ENCODE measurements around the gene DAAM2.

Gene DAAM2

DNA sequence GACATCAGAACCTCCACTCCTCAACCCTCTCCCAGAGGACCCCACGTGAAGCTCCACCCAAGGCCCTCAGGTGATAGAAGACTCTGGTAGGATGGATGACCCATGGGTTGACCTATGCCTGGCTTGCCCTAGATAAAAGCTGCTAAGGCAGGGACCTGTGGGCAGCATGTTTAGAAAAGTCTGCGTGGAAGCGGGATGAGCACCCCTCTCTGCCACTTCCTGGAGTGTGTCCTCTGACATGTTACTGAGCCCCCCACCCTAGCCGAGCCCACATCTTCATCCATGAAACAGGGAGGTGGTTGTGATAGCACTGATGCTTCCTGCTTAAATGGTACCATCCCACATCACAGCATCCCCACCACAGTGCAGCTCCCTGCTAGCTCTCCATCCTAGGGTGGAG lies 120.3 kb downstream of the DAAM2 start:
- no peak for DNase-seq

DNA sequence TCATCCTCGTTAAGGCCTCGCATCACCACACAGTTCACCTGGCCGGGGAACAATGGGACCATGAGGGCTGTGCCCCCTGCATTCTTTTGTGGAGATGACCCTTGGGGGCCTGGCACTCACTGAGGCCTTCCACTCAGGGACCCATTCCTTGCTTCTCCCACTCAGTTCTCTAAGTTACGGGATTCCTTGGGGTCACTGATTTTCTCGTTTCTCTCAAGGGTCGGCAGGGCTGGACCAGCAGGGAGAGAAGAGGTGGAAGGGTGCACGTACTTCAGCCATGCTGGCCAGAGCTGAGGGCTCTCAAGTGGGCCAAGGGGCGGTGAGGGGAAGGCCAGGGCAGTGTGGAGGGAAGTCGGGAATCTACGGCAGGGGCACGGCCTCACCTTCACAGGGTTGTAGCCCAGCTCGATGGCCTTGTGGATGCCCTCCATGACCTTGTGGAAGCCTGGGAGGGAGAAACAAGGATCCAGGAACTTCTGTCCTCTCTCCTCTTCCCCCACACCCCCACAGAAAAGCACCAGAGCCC lies 121.3 kb downstream of the DAAM2 start:
- no peak for DNase-seq

DNA sequence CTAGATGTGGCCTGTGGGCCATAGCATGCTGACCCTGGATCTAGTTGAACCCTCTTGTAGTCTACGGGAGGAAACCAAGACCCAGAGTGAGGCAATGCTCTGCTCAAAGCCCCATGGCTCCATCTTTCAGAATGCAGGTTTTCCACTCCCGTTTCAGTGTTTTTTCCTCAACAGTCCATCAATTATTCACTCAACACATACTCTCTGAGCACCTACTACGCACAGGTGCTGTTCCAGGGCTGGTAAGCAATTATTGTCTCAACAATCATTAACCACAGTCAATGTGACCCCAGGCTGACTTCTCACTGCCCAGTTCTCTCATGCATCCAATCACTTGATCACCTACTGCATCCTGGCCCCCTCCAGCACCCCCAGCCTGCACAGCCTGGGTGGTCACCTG lies 122.1 kb downstream of the DAAM2 start:
- DNase-seq, result no peak

DNA sequence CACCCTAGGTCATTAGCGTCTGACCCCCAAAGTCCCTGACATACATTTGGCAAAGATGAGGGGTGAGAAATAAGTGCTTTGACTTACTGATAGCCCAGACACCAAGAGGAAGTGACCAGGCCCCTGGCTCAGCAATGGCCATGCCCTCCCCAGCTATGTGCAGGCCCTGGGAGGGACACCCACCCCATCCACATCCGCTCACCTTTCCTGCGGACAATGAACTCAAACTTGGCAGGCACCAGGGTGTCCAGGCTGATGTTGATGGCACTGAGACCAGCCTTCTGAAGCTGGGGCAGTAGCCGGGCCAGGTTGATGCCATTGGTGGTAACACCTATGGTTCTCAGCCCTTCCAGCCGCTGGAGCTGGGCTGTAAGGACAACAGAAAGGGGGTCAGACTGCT lies 123.7 kb downstream of the DAAM2 start:
- no peak for DNase-seq

DNA sequence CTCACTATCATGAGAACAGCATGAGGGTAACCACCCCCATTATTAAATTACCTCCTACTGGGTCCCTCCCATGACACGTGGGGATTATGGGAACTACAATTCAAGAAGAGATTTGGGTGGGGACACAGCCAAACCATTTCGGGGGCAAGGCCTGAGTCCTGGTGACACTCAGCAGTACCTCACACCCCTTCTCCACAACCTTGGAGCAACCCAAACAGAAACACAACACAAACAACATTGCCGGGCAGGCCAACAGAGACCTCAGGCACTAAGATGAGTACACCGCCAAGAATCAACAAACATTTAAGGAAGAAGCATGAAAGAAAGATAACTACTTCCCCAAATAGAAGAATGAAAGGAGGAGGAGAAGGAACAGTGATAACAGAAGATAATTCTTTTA lies 125.2 kb downstream of the DAAM2 start:
- no peak for DNase-seq

DNA sequence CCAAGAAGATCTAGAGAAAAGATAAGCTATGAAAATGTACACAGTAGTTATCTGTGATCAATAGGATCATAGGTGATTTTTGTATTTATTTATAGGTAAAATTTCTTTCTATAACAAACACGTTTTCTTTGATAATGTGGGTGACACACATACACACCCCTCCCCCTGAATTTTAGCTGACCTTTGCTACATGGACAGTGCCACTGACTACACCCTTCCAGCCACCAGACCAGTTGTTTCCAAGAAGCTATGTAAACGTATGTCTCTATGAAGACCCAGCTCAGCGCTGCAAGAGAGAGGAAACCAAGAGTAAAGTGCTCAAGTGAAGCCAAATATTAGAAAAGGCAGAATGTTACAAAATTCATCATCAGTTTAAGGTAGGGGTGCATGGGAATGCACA lies 125.8 kb downstream of the DAAM2 start:
- no peak for DNase-seq

DNA sequence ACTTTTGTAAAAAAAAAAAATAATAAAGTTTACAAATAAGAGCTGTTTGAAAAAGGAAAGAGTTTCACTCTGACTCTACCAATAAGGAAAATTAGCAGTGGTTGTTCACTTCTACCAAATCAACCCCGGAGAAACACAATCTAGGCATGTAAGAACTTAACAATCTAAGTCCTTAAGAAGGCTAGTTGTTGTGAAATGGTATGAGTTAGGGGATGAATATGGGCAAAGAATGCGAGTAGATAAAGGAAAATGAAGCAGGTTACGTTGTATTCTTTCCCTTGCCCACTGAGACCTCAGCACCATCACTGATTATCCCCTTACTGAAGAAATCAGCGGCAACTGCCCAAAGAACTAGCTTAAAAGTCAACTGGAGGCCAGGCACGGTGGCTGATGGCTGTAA lies 126.7 kb downstream of the DAAM2 start:
- no peak for DNase-seq

DNA sequence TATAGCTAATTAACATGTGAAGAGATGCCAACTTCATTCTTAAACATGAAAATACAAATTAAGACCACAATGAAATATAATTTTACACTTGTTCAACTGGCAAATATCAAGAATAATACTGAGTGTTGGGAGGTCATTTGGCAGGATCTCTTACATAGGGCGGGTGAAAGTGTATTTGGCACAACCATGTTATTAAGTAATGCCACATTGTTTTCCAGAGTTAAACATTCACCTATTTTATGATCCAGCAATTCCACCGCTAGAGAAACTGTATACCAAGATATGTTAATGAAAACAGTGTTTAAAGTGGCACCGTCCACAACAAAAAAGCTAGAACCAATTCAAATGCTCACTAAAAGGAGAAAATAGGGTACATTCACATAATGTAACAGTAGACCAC lies 128.0 kb downstream of the DAAM2 start:
- no peak for DNase-seq

DNA sequence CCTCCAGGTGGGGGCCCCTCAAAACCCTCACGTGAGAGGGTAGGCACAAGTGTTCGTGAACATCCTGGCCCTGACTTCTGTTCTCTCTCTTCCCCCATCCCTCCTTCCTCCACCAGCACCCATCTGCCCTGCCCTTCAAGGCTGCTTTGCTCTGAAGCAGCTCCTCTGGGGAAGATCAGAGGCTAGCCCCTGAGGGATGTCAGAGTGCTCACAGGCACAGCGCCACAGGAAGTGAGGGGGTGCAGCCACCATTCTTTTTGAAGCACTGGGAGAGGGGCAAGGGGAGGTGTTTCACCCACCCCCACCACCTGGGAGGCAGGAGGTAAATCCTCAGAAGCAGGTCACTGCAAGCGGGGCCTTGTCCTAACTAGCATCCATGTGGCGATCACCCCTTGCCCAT lies 130.6 kb downstream of the DAAM2 start:
- no peak for DNase-seq

DNA sequence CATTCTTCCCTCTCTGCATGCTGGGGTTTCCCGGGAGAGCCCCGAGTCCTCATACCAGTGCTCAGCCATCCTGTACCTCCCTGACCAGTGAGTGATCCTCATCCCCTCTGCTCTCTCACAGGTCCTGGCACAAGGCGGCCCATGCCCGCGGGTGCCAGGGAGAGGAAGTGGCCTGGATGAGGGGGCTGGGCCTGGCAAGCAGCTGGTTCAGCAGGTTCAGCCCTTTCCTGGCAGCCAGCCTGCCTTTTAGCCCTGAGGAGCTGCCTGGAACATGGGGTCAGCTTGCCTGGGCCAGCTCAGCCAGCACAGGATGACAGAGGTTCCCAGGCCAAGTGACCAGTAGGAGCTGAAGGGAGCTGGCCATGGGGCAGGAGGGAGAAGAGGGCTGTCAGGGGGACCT lies 131.2 kb downstream of the DAAM2 start:
- no peak for DNase-seq

DNA sequence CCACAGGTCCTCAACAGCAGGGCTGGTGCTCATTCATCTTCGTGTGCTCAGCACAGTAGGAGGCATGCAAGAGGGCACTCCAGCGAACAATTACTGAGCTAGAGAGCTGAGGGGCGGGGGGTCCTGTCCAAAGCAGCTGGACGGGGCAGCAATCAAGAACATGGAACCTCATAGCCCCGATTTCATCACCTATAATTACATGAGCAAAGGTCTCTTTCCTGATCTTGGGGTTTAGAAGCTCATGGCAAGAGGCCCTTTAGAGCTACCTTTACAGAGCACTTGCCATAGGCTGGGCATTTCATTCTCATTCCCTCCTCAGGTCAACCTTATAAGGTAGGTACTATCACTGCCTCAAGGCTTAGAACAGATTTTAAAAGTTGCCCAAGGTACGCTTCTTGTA lies 131.7 kb downstream of the DAAM2 start:
- no peak for DNase-seq

DNA sequence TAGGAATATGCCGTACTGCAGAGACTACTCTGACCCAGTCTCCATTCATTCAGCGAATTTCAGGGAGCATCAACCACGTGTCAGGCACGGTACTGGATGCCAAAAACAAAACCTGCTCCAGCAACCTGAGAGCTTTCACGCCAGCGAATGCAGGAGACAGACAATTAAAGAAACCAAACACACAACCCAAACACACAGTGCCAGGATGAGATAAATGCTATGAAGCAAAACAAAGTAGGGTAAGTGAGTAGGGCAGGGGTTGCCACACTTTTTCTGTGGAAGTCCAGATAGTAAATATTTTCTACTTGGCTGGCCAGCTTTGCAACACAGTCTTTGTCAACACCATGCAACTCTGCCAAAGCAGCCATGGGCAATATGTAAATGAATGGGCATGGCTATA lies 132.1 kb downstream of the DAAM2 start:
- DNase-seq, result no peak

DNA sequence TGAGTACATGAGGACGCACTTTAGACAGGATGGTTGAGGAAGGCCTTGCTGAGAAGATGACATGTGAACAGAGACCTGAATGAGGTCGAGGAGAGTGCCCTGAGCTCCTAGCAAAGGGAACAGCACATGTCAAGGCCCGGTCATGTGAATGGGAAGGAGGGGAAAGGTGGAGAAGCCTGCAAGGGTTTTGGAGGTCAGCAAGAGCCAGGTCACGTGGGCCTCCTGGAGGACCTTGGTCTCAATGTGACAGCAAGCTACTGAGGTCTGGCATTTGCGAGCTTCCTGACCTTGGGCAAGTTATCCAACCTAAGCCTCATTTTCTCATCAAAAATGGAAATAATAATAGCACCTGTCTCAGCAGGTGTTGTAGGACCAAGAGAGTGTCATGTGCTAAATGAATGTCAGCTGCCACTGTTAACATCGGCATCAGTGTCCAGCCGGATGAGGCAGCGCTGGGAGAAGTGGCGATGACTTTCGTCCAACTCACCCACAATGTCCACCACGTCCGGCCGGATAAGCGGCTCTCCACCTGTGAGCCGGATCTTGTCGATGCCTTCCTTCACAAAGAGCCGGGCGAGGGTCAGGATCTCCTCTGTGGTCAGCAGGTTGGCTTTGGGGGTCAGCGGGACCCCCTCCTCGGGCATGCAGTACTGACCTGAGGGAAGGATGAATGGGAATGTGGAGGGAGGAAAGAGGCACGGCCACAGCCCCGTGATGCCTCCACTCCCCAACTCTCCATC lies 133.2 kb downstream of the DAAM2 start:
- no peak for DNase-seq

DNA sequence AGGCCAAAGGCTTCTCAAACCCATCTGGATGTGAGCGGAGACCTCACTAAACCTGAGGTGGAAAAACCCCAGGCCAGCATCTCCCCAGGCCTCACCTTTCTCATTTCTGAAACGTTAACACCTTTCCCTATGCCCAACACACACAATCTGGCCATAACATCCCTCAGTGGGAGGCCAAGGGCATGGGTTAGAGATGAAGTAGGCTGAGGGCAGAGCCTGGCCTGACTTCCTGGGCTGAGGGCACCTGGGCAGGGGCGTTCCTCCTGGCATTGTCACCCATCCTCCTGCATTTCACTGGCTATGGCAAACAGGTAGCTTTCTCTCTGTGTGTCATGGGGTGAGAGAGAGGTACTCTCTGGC lies 133.7 kb downstream of the DAAM2 start:
- DNase-seq, result no peak

DNA sequence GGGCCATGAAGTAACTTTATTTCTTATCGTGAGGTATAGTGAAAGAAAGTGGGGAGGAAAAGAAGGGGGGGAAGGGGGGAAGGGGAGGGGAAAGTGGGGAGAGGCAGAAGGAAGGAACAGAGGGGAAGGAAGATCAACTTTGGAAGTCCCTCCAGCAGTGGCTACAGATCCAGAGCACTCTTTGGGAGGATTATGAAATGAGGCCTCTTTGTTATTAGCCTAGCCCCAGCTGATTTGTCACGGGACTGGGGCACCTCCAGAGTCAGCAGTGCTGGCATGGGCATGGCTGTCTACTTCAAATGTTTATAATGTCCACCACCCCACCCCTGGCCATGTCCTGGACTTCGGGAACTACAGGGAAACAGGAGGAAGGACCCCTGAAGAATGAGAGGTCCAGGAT lies 134.5 kb downstream of the DAAM2 start:
- DNase-seq, result no peak

DNA sequence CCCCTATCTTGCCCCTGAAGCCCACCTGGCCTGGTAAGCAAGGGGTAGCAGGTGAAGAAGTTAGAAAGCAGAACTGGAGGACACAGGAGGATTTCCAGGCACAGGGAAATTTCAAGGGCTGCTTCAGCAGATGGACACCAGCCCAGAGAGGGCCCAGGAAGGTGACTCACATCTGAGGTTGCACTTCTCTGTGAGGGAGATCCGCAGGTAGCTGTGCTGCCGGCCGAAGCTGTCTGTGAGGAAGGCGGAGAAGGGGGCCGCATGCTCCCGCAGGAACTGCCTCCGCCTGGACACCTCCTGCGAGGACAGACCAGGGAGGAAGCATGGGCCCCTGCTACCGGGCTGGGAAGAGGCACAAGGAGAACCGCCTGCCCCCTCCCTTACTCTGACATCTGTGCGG lies 135.0 kb downstream of the DAAM2 start:
- no peak for DNase-seq

DNA sequence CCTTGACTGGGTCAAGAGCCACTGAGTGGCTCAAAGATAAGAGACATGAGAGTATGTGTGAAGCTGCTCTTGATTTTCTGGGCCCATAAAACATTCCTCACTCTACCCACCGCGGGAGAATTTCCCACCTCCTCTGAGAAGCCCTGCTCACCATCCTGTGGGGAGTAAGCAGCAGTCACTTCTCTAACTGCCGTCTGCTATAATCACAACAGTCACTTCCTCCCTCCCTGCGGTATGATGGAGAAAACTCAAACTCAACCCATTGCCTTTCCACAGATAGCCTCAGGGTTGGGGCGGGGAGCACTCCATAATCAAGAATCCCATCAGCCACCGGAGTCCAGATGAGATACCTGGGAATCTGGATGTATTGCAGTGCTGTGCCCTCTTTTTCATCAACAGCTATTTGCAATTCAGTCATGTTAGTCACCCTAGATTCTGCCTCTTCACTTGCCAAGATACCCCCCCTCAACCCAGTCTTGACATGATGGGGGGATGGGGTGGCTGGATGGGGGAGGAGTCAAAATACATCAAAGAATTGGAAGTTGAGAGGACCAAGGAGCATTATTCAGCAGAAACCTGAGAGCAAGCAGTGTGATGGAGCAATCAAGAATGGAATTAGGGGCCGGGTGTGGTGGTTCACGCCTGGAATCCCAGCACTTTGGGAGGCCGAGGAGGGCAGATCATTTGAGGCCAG lies 137.0 kb downstream of the DAAM2 start:
- DNase-seq, result no peak

DNA sequence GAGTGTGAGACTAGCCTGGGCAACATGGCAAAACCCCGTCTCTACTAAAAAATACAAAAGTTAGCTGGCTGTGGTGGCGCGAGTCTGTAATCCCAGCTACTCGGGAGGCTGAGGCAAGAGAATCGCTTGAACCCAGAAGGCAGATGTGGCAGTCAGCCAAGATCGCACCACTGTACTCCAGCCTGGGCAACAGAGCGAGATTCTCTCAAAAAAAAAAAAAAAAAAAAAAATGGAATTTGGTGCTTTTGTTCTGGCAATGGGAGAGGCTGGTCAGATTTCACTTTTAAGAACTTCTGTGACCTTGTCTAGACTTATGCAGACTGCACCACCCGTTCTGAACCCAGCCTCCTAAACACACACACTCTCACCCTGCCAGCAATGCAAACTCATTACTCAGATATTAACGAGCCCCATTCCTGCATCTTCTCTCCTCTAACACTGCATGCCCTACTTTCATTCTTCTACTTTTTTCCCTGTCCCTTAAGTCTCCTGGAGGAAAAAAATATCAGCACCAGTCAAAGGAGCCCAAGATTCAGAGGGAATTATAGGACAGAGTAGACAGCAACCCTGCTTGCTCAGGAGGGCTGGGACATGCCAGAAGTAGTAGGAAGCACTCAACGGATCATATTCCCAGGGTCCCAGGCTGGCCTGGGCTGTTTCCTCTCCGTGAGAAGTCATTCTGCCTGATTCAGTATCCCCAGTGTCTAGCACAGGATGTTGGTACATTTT lies 137.7 kb downstream of the DAAM2 start:
- DNase-seq, result no peak

DNA sequence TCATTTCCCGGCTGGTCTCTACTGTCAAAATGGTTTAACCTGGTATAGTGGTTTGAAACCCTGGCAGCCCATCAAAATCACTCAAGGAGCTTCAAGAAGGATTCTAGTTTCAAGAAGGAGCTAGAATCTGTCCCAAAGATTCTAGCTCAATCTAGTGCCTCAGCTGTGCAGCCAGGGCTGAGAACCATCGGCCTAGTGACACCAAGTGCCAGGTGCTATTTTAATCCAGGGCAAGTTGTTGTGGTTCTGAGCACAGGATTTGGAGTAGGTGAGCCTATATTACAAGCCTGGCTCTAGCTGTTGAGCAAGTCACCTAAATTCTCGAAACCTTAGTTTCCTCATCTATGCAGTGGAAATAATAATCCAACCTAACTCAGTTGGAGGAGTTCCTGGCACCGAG lies 138.4 kb downstream of the DAAM2 start:
- no peak for DNase-seq

DNA sequence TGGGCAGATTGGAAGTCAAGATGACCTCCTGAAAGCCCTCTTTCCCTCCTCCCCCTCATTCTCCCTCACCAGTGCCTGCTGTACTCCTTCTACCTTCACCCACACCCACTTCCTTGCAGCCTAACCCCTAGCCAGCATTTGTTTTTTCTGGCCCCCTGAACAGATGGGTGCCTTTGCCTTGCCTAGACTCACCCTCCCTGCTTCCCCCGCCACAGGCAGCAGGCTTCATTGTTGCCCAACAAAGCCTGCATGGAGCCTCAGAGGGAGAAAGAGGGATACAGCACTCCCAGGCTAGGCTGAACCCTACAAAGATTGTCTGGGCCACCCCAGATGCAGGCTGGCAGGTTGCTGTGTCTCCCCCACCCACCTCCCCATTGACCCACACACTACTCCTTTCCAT lies 139.4 kb downstream of the DAAM2 start:
- DNase-seq, result no peak

DNA sequence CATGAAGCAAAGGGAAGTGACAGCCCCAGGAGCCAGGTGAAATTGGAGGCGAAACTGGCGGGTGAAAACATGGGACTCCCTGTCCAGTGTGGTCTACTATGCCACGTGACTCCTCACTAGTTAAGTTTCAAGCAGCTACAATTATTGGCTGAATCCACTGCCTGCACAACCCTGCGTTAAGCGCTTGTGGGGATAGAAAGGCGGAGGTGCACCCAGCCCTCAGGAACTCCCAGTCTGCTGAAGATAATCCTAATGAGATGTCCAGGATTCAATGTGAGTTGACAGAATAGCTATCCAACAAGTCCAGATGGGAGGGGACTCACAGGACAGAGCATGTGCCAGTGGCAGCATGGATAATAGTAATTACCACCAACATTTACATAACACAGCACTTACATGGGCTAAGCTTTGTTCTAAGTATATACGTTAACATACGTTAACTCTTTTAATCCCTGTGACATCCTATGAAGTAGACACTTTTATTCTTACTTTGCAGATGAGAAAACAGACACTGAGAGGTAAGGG lies 140.3 kb downstream of the DAAM2 start:
- DNase-seq, result no peak

DNA sequence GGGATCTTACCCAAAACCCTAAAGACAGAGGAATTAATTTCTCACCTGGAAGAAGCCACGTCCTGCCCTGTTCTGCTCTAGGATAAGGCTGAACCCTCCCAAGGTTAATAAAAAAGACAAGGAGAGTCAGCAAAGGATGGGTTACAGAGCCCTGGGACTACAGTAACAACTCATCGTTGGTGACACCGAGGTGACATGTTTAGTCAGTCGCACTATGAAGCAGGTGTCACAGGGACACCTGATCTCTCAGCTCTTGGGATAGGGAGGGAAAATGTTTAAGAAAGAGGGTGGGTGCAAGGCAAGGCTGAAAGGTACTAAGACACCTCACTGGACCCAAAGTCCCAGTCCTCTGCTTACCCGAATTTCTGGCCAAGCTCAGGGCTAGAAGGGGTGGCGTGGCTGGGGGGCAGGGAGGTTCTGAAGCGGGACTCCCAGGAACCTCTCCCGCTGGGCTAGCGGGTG lies 141.5 kb downstream of the DAAM2 start:
- DNase-seq, result no peak

DNA sequence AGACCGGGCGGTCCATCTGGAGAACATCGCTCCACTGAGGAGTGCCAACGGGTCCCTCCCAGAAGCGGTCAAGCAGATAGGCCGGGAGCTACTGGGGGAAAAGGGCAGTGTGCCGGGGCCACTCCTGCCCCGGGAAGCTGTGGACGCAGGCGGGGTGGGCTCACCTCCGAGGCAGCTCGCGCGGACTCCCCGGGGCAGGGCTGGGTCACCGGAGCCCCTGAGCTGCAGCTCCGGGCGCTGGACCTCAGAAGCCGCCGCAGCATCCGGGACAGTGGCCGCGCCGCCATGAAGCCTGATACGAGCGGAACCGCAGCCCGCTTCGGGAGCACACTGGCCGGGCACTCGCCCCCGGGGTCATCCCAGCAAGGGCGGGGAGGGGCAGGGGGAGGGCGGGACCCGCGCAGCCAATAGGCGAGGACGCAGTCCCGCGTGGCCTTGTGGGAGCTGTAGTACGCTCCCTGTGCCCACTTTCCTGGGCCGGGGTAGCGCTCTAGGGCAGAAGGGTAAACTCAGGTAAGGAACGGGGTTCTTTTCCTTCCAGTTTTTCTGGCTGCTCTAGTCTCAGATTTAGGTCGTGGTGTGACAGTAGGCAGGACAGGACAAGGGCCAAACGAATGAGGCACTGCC lies 142.1 kb downstream of the DAAM2 start, which contains the start of gene MOCS1:
Gene MOCS1 (minus strand): TSS at position 332 of the 627 bp plus-strand sequence. CDS start 45 bp downstream, at position 287.
- DNase-seq, result no peak

Measured in GF-D8 (cell line).